NT2/D1 (cell line): ENCODE data around the gene MRPL38.

Source experiments
- SUZ12 ChIP-seq: IDR thresholded peaks from 2 replicates; pipeline ENCODE4 v1.6.1; 2011; ENCODE audit not compliant: insufficient read length, insufficient read depth; ENCODE audit errors: extremely low read depth
- ZNF274 ChIP-seq: IDR thresholded peaks from 2 replicates; pipeline ENCODE4 v1.6.1; 2011; ENCODE audit warnings: mild to moderate bottlenecking, low read depth, low read length

- TF ChIP-seq SUZ12 = no peak
- TF ChIP-seq ZNF274 = no peak
Observed at GRCh38 chr17:75902406-75902805, 2.3 kb downstream of the MRPL38 start.
